ENCODE data around the gene RAB3C. TPM values are rescaled to one million over a fixed set of nuclear protein-coding genes. Genes with fewer than 3 reads are reported as not detected.

The RAB3C gene
- total RNA-seq, 4 donors from 2014 or later: 1.1 to 2.7 (median 1.2) TPM; not detected in 1

DNA sequence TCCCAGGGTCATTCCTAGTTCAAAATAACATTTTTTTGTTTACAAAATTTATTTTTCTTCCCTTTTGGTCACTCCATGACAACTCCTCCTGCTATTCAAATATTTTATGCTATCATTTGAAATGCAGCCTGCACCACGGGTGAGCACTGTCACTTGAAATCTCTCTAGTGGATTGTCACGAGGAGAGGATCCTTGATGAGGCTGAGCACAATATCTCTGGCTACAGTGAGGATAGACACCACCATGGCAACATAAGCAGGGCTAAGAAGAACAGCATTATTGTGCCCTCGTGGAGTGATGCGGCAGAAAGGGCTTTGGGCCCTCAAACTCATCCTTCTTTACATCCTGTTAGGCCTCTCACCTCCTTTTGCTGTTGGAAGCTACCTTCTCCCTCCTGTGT lies 321.9 kb downstream of the RAB3C start:
- H3K4me1 ChIP-seq: no peaks in the 10 kb centered on the region

GRCh38 chr5:58905944-58906343 lies 323.1 kb downstream of the RAB3C start:
- Histone ChIP-seq H3K27me3 (no peaks in the 10 kb centered on the region), H3K9me3 (no peaks in the 10 kb centered on the region), H3K4me3 (no peak overlapping the region), H3K27ac (no peak overlapping the region), H3K4me1 (no peaks in the 10 kb centered on the region), H3K36me3 (no peaks in the 10 kb centered on the region)
- TF ChIP-seq CTCF (IDR thresholded peaks at IDR 0.05) (no peak), POLR2A (IDR thresholded peaks at IDR 0.05) (no peak)
- no peak for DNase-seq

More for the DNA sequence above, 321.9 kb downstream of the RAB3C start:
- Histone ChIP-seq H3K27ac (no peak overlapping the region), H3K4me3 (no peak overlapping the region), H3K9me3 (no peaks in the 10 kb centered on the region), H3K27me3 (no peaks in the 10 kb centered on the region), H3K36me3 (no peaks in the 10 kb centered on the region)
- no peak for DNase-seq
- TF ChIP-seq POLR2A (IDR thresholded peaks at IDR 0.05) (no peak), CTCF (IDR thresholded peaks at IDR 0.05) (no peak)

Other genes starting within 250 kb of the RAB3C start
- gene PLK2, start 123.0 kb upstream of the RAB3C start, total RNA-seq: 10 to 100 TPM; 31.6 to 61.1 (median 43.6) TPM
- 10 to 100 TPM in 1 of 4 donors, under 1 TPM in 2, not detected in 1; 0.57 to 18.2 (median 0.67) TPM for gene GAPT, start 91.6 kb upstream of the RAB3C start, total RNA-seq

Measured in Peyer's patch (tissue), 4 donors.